IPS-NIHi7 (cell line): ENCODE data around the gene NELL1.

Experiments
- DNase-seq: peaks from one replicate; pipeline ENCODE4 v3.0.0; 2012; ENCODE audit warnings: mixed read lengths; ENCODE audit errors: extremely low spot score

Gene NELL1

DNA sequence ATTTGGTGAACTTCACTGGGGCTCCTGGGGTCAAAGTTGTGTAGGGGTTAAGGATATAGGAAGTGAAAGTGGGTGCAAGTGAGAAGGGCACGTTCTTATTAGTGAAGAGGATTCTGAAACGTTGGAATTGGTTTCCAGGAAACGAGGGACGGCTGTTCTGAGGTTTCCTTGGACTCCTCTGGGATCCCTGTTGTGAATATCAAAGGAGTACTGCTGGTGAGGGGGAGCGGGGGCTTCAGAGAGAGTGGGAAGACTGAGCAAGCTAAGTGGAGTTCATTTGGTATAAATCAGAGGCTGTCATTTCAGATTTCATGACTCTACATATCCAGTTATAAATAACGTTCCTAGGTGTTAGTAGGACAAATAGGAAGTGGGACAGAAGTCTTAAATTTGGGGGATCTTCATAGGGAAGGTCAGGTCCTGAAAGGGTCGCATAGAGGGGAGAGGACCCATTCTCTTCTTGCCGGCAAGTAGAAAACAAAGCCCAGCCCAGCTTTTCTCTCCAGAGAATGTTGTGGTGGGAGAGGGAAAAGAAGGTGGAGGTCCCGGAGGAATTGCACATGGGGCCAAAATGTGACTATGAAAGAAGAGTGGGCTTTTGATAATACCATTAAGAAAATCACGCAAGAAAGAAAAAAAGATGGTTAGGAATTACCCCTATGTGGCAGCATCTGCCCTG lies 1.1 kb upstream of the NELL1 start:
- no peak for DNase-seq

DNA sequence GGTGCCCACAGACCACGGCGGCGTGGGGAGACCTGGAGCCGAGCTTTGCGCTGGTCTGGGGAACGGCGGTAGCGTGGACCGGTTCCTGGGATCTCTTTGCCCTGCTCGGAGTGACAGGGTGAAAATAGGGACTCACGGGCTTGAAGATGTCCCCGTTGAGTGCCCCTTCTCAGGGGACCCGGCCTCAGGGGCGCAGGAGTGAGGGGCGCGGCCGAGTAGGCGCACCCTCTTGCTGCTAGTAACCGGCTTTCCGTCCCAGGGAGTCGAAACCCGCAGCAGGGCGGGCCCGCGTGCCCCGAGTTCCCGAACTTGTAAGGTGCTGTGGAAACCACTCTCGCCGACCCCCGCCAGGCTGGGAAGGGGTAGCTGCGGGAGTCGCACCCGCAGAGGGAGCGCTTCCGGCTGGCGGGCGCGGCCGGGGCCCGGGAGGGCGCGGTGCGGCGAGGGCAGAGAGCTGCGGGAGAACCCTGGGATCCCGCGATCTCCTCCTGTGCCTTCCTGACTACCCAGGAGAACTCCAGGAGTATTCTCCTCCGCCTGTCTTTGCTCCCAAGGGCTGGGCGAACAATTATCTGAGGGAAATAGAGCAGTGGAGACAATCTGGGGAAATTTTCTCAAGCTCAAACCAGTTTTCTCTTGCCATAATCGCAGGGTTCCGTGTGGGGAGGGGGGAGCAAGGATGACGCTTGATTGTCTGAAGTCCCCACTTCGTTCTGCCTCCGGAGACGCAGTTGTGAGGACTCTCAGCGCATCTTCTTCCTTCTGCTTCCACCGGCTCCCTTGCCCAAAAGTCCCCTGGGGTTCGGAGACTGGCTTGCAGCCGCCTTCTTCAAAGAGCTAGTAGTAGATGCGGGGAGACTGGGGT lies 666 bp downstream of the NELL1 start:
- peak; percentile 35 for DNase-seq

DNA sequence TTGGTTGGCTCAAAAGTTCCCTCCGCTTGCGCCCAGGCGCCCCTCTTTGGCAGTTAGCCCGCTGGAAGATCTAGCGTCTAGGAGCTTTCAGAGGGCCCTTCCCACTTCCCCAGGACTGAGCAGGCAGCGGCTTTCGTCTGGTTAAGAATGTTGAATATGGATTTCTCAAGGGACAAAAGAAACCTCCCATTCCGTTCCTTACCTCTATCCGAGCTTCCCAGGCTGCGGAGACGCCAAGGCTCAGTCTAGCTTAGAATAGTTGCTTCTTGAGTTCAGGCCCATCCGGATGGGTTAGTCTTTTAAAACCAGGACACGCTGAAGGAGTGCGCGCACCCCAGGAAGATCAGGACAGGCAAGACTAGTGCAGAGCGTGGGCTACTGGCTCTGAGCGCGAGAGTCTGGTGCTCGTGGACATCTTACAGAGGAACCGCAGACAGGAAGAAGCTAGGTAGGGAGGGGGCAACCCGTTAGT lies 1.6 kb downstream of the NELL1 start:
- peak; percentile 17 for DNase-seq

DNA sequence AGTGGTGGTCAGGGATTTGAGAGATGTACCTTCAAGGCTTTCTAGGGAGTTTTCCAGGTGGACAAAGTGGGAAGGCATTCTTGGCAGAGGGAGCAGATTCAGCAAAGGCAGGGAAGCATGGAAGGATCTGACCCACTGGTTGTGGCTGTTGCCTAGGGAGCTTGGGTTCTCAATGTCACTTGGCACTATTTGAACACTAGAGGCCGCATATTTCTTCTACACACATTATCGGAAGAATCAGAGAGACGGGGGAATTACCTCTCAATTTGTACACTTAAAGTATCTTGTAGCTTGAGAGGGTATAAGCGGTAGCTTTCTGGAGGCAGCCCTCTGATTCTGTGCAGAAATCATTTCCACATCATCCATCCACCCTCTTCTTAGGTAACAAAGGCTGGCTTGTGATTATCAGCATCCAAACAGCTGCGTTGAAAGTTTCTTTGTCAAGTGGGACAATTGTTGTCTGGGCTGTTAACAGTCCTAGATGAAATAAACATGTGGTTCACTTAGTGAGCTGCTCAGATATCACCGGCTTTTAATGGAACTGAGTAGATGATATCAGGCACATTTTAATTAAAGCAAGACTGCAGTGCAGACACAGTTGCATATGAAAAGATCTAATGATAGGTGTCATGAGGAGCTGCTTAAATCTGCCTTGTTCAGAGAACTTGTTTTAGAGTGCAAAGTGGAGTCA lies 2.6 kb downstream of the NELL1 start:
- DNase-seq = peak; percentile 29

DNA sequence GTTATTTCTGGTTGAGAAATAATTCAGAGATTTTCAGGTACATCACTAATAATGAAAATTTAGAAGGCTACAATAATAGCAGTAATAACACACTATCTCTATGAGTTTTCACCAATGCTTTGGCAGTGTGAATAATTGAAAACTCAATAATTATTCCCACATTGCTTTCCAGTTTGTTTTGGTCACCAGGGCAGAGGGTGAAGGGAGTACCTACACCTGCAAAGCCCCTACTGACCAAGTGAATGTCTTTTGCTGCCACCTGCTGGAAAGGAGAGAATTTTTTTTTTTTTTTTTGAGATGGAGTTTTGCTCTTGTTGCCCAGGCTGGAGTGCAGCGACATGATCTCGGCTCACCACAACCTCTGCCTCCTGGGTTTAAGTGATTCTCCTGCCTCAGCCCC lies 3.2 kb downstream of the NELL1 start:
- peak; percentile 58 for DNase-seq

DNA sequence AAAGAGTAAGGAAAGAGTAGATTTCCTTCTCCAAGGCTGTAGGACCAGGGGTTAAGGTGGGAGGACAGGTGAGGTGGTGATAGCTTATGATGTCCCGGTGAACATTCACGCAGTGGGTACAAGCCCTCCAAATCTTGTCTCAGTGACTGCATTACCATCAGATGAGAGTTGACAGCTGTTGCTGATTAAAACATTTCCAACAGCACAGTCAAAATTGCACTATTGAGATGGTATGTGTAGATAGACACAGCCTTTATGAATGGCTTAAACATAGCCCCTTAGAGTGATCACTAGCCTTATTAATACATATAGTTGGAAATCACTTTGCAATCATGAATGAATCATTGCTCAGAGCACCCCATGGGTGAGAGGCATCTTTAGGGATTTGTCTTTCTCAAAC lies 7.3 kb downstream of the NELL1 start:
- no peak for DNase-seq

DNA sequence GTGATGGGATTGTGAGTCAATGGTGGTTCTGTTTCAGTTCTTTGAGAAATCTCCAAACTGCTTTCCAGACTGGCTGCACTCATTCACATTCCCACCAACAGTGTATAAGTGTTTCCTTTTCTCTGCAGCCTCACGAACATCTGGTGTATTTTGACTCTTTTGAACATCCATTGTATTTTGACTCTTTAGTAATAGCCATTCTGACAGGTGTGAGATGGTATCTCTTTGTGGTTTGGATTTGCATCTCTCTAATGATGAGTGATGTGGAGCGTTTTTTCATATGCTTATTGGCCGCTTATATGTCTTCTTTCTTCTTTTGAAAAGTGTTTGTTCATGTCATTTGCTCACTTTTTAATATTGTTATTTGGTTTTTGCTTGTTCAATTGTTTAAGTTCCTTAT lies 19.4 kb downstream of the NELL1 start:
- no peak for DNase-seq

DNA sequence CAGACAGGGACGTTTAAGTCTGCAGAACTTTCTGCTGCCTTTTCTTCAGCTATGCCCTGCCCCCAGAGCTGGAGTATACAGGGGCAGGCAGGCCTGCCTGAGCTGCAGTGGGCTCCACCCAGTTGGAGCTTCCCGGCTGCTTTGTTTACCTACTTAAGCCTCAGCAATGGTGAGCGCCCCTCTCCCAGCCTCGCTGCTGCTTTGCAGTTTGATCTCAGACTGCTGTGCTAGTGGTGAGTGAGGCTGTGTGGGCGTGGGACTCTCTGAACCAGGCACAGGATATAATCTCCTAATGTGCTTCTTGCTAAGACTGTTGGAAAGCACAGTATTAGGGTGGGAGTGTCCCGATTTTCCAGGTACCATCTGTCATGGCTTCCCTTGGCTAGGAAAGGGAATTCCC lies 38.5 kb downstream of the NELL1 start:
- DNase-seq = no peak

DNA sequence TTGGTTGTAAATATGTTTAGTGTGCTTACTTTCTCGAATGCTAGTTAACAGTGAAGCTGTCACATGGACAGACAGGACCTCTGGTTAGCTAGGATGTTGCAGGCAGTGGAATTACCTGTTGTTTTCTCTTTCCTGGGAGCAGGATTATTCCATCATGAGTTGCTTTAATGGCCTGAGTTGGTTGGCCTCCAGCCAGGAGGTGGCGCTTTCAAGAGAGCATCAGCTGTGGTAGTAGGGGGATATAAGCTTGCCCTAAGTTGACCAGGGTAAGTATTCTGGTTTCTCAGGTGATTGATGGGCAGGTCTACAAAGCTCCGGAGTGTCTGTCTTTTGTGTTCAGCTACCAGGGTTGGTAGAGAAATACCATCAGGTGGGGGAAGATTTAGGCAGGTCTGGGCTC lies 43.5 kb downstream of the NELL1 start:
- DNase-seq = no peak

DNA sequence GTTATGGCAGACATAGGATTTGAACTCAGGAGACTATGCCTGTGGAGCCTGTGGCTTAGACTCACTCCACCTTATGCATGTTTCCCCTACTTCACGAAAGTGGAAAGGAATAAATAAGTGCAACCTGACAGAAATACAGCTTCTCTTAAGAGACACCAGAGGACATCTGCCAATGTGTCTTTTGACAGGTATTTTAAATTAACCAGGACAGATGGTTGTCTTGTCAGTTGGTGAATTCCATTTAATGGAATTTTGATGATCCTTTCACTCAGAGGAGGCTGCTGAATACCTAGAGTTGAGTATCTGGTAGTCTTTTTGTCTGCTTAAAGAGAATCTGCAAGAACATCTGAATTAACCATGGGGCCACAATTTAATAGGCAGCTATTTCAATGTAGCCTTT lies 46.1 kb downstream of the NELL1 start:
- no peak for DNase-seq

DNA sequence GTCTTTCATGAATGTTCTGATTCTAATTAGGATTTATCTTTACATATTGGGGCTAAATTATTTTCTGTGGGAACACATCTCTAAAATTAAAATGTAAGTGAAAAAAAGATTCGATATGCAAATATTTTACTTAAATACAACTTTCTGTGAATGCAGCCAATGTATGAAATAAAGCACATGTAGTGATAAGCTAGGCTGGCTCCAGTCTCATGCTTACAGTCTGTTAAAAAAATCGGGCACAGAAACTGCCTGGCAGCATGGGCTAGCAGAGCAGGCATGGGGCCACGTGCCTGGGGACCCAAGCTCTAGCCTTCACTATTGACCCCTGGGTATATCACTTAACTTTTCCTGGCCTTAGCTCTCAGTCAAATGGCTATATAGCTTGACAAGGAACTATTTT lies 46.5 kb downstream of the NELL1 start:
- no peak for DNase-seq

DNA sequence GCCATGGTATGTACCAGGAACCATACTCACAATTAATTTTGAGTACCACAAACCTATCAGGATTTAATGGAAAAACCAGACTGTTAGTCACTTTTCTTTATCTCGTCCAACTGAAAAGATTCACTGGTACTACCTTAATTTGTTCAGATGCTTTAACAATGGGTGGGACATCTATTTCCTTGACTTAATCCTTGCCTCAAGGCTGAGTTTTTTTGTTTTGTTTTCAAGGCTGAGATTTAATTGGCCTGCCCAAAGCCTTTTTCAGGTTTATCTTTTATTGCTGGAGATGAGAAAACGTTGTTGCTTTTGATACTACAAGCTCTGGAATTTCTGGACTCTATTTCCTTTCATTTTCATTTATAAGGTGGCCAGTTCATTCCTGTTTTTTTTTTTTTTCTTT lies 50.4 kb downstream of the NELL1 start:
- no peak for DNase-seq

DNA sequence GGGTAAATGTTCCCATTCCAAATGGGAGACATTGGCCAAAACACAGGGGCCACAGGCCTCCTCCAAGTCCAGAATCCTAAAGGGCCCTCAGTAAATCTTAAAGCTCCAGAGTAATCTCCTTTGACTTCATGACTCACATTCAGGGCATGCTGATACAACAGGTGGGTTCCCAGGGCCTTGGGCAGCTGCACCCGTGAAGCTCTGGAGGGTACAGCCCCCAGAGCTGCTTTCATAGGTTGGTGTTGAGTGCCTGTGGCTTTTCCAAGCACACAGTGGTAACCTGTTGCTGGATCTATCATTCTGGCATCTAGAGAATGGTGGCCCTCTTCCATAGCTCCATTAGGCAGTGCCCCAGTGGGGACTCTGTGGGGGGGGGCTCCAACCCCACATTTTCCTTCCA lies 54.0 kb downstream of the NELL1 start:
- DNase-seq = no peak

DNA sequence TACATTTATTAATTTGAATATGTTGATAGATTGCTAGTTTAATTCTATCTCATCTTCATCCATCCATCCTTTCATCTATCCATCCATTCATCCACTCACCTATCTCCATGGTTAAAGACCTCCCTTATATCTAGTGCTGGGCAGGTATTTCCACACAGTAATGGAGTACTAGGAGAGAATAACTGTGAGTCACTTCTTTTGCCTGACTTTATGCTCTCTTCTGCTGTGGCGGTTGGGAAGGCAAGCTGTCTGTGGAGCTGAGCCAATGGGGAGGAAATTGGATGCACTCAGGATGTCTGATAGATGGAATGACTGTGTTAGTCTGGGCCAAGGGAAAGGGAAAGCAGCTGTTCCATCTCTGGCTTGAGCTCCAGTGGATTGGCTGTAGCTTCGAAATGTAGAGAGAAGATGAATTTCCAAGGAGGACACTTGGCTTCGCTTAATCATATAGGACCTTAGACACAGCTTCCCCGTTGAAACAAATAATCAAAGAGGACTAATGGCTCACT lies 60.3 kb downstream of the NELL1 start:
- no peak for DNase-seq

DNA sequence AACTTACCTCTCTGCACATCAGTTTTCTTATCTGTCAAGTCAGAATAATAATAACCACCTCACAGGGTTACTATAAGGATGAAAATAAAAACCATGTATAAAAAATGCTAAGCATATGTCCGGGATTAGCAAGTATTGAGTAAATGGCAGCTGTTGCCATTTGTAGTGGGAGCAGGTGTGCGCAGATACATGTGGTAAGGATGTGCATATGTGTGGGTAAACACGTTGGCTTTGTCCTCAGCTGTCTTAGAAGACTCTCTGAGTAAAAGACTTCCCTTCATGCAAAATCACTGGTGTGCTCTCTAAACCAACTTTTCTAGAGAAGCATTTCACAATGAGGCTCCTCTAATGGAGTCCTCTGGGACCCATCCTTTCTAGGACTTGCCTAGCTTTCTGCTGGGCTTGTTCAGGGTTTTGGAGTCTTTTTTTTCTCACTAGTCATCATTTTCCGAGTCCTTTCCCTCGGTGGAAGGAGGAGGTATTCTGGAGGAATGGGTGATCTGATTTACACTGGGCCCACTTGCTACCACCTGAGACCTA lies 62.4 kb downstream of the NELL1 start:
- no peak for DNase-seq

DNA sequence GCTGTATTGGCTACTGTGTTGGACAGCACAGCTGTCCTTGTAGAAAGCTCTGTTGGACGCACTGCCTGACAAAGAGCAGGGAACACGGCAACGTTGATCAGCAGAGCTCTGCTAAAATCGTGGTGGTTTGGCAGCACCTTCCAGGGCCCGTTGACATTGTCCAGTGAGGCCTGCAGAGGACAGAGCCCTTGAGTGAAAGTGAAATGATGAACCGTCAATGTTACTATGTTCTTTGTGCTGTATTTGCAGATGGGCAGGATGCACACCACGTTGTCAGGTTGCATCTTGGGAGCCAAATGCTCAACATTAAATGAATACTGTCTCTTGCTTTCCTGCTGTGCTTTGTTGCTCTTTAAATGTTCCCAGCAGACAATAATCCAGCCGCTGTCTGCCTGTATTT lies 69.7 kb downstream of the NELL1 start:
- no peak for DNase-seq

DNA sequence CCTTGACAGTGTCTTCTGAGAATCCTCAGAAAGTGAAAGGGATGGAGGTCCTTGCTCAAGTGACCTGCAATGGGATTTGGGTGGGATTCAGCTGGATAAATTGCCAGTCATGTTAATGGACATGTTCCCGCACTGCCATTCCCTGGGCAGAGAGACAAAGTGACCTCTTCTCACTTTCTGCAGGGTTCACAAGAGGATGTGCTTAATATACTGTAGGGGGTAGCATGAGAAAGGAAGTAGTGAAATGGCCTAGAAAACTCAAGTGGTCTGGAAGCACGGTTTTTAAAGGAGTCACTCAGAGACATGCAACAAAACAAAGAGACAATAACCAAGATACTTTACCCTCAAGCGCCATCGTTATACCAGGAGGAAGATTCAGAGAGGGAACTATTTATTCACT lies 70.2 kb downstream of the NELL1 start:
- DNase-seq = no peak

DNA sequence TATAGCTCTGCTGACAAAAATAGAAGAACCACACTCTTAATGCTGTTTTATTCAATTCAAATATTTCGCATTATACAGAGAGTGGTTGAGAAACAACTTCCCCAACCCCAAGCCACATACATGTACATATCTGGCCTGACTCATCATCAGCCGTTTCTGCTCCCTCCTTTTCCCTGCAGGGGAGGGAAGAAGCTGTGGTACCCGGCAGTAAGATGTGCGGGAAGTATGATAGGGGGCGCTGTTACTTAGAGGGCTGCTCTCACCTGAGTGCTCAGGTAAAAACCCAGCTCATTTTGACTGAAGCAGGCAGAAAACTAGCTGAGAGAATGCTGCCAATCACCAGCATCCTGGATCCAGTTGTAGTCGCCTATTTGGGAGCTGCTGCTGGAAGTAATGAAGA lies 85.5 kb downstream of the NELL1 start:
- peak; percentile 81 for DNase-seq

DNA sequence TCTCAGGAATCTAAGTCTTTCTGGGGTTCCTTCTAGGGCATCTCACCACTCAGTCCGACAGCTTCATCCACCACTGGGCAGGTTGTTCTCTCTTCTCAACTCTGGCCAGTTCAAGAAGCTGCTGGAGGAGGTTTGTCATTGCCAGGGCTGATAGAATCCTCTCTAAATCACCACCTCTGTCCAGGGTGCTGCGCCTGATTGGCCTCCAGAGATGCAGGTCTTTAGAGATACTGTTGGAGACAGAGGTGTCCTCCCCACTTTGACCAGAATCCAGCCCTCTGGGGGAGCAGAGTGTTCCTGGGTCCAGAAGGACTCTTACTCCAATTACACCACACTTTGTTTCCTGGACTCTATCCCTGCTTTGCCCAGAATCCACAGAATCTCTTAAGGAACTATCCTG lies 90.2 kb downstream of the NELL1 start:
- DNase-seq = no peak

DNA sequence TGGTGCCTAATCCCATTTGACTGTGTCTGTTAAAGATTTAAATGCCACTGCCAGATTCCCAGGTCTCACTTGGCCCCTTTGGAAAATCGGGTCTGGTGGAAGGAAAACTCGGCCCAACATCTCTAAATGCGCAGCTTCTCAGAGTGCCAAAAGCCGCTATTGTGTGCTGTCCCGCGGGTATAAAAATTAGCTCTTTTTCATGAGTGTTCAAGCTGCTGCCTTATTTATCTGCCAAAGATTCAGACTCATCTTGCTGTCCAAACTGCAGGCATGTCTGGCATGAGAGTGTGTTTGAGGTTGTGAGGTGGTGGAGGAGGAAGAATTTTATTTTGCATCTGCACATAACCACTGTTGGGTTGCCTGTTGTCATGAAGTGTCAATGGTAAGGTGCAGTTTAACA lies 91.4 kb downstream of the NELL1 start:
- DNase-seq = no peak

DNA sequence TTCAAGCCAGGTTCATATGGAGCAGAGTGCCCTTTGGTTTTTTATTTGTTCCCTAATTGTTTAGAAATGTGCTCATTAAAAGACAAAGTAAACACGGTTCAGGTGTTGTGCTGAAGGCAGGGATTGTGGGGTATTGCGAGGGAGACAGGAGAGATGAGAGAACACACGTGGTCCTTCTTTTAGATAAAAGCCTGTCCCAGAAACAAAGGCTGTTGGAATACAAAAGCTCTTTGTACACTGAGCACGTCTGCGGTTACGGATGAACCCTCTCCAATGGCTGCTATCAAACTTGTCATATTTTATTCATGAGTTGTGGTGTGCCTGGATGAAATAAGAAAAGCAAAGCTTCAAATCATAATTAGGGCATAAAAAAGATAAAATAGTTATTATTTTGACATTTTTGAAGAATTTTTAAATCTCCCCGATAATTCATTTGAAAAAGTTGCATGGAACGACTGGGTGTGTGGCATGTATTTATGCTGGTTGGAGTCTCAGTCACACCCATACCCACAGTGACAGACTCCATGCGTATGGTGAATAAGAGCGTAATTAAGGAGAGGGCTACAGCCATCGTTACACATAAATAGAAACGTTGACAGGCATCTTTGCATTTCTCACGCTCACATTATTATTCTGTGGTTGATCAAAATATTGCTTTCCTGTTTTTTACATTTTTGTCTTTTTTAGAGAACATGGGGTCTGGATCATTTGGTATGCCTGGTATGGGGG lies 92.9 kb downstream of the NELL1 start:
- no peak for DNase-seq

DNA sequence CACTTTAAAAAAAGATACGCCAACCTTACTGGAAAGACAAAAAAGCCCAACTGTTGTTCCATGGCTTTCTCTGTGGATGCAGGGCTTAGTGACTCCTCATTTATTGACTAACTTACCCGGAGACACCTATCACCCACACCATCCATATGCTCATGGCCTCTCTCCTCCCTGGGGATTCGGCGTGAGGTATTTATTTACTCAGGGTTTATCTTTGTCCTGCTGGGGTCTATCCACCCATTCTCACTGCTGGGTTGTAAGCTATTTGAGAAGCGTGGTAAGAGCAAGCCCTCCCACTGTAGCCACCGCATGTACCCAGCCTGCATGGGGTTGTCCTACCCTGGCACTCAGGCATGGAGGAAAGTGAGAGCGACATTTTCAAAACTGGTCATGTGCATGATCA lies 93.6 kb downstream of the NELL1 start:
- no peak for DNase-seq
